Breast epithelium (tissue), 4 donors: ENCODE measurements around the gene TMEM204. TPM values are rescaled to one million over a fixed set of nuclear protein-coding genes. Genes with fewer than 3 reads are reported as not detected.

Experiments used
- DNase-seq, 2 donors: peaks; one replicate each; pipeline ENCODE4 v3.0.0-alpha.2; 2019; ENCODE audit warnings: low spot score in 2 of 2
- H3K27ac ChIP-seq, 2 donors: fragments of 200-600 bp; sonication (generic) in 1 of 2; one replicate each; pipeline ENCODE4 v1.5.1; 2016 to 2019; ENCODE audit warnings: mild to moderate bottlenecking in 1 of 2
- H3K27me3 ChIP-seq, 2 donors: fragments of 200-600 bp; sonication (generic) in 1 of 2; one replicate each; pipeline versions ENCODE4 v1.5.1 to v1.6.0; 2017 to 2019; ENCODE audit warnings: control low read depth in 1 of 2, mild to moderate bottlenecking in 1 of 2
- H3K36me3 ChIP-seq: fragments of 200-600 bp; one replicate; pipeline ENCODE4 v1.5.1; 2019
- H3K4me1 ChIP-seq, 2 donors: fragments of 200-600 bp; sonication (generic); one replicate each; pipeline ENCODE4 v1.5.1; 2016 to 2019; ENCODE audit warnings: control low read depth in 1 of 2
- H3K4me3 ChIP-seq, 3 donors: fragments of 200-600 bp; sonication (generic); 1 replicate in 2 of 3; 2 replicates in 1 of 3; pipeline ENCODE4 v1.5.1; 2016 to 2019; ENCODE audit warnings: mild to moderate bottlenecking in 3 of 3, moderate library complexity in 2 of 3
- H3K9me3 ChIP-seq, 2 donors: fragments of 200-600 bp; sonication (generic) in 1 of 2; one replicate each; pipeline ENCODE4 v1.5.1; 2016 to 2019; ENCODE audit warnings: control low read depth in 1 of 2
- POLR2A ChIP-seq: fragments of 450-650 bp; IDR thresholded peaks from one replicate; pipeline ENCODE4 v1.6.1; 2016; ENCODE audit warnings: antibody characterized with exemption, mild to moderate bottlenecking, moderate library complexity
- POLR2AphosphoS5 ChIP-seq, 3 donors: sonication (generic); formaldehyde crosslinking; IDR thresholded peaks; one replicate each; pipeline ENCODE4 v1.6.1; 2017; ENCODE audit warnings: antibody characterized with exemption in 3 of 3
- intact Hi-C: fragments of 100-400 bp; cut with DNase I; formaldehyde crosslinking; loops from one replicate; pipeline ENCODE4 v1.15.1; 2023; ENCODE audit warnings: low total_unique reads
- total RNA-seq, 3 donors: library from RNA; depleted of rRNA; stranded (reverse); fragments of >200 nt; gene quantifications; one replicate each; pipeline ENCODE4 v1.1.0, GENCODE V29; 2016
- TF ChIP-seq, protein P1 (sequence below), 3 donors: fragments of 450-650 bp; IDR thresholded peaks; one replicate each; pipeline ENCODE4 v1.5.1; 2016 to 2017; ENCODE audit warnings: antibody characterized with exemption in 3 of 3, mild to moderate bottlenecking in 3 of 3, moderate library complexity in 3 of 3

TMEM204 gene
- total RNA-seq, 3 donors from 2014 or later = 27.8 to 37.0 (median 34.1) TPM

GRCh38 chr16:1512774-1513173, 20.7 kb upstream of the TMEM204 start:
- intact Hi-C loops = no loop called here
- DNase-seq = no peak
- H3K4me3 ChIP-seq = no peak overlapping the region
- peaks cover 11% of the 10 kb centered on the region in 2 donors for H3K9me3 ChIP-seq
- TF ChIP-seq POLR2A = no peak
- no peak for TF ChIP-seq POLR2AphosphoS5 (IDR thresholded peaks at IDR 0.05)
- TF ChIP-seq, protein P1, sequence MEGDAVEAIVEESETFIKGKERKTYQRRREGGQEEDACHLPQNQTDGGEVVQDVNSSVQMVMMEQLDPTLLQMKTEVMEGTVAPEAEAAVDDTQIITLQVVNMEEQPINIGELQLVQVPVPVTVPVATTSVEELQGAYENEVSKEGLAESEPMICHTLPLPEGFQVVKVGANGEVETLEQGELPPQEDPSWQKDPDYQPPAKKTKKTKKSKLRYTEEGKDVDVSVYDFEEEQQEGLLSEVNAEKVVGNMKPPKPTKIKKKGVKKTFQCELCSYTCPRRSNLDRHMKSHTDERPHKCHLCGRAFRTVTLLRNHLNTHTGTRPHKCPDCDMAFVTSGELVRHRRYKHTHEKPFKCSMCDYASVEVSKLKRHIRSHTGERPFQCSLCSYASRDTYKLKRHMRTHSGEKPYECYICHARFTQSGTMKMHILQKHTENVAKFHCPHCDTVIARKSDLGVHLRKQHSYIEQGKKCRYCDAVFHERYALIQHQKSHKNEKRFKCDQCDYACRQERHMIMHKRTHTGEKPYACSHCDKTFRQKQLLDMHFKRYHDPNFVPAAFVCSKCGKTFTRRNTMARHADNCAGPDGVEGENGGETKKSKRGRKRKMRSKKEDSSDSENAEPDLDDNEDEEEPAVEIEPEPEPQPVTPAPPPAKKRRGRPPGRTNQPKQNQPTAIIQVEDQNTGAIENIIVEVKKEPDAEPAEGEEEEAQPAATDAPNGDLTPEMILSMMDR (IDR thresholded peaks at IDR 0.05) = no peak
- no peaks in the 10 kb centered on the region for H3K27me3 ChIP-seq
- no peak overlapping the region for H3K27ac ChIP-seq
- H3K36me3 ChIP-seq = no peaks in the 10 kb centered on the region
- H3K4me1 ChIP-seq = no peaks in the 10 kb centered on the region

GRCh38 chr16:1514507-1514906, 19.0 kb upstream of the TMEM204 start:
- TF ChIP-seq POLR2AphosphoS5 (IDR thresholded peaks at IDR 0.05) = no peak
- H3K4me1 ChIP-seq = no peaks in the 10 kb centered on the region
- no peak for DNase-seq
- no peaks in the 10 kb centered on the region for H3K36me3 ChIP-seq
- H3K9me3 ChIP-seq = peaks cover 11% of the 10 kb centered on the region in 2 donors
- no peak overlapping the region for H3K27ac ChIP-seq
- no peaks in the 10 kb centered on the region for H3K27me3 ChIP-seq
- intact Hi-C loops = no loop called here
- no peak overlapping the region for H3K4me3 ChIP-seq

DNA sequence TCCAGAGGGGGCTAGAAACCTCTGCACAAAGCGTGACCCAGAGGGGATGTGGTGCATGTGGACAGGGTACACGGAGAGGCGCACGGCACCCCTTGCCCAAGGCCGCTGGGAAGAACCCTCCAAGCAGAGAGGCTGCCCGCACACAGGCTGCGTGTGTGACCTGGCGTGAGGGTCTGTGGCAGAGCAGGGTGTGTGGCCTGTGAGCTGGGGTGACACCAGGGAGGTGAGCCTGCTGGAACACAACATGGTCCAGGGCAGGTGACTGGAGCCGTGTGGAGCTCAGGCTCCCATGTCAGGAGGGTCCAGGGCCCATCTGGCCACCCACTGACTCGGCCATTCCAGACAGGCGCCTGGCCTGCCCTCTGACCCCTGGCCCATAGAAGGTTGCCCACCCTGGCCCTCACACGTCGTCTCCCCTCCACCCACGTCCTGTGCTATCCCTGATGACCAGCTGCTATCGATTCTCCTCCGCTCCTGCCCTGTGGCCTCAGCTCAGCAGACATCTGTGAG, 14.8 kb upstream of the TMEM204 start:
- Histone ChIP-seq H3K27ac (no peak overlapping the region), H3K4me1 (no peaks in the 10 kb centered on the region), H3K27me3 (no peaks in the 10 kb centered on the region), H3K4me3 (no peak overlapping the region), H3K9me3 (peaks cover 8 to 11% of the 10 kb centered on the region in 2 donors), H3K36me3 (no peaks in the 10 kb centered on the region)
- intact Hi-C loops = no loop called here
- TF ChIP-seq, protein P1 (IDR thresholded peaks at IDR 0.05) = no peak
- TF ChIP-seq POLR2AphosphoS5 (IDR thresholded peaks at IDR 0.05) = no peak
- TF ChIP-seq POLR2A = no peak
- no peak for DNase-seq

DNA sequence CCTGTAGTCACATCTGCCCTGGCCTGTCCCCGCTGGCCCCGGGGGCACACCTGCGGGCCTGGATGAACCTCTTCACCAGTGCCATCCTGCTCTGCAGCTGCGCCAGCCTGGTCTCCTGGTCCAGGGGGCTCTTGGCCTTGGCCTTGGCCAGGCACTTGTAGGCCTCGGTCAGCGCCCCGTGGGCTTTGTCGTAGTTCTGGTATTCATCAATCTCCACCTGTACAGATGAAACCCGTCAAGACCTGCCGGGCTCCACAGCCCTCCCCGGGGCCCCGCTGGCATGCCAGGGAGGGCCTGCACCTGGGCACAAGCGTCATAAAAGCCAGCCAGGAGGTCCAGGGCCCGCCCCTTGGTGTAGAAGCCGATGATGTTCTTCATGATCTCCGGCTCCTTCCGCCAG, 13.6 kb upstream of the TMEM204 start:
- Histone ChIP-seq H3K27me3 (no peaks in the 10 kb centered on the region), H3K4me3 (no peak overlapping the region), H3K27ac (no peak overlapping the region), H3K36me3 (no peaks in the 10 kb centered on the region), H3K9me3 (peaks cover 0 to 4% of the 10 kb centered on the region in 2 donors), H3K4me1 (no peaks in the 10 kb centered on the region)
- no peak for TF ChIP-seq POLR2AphosphoS5 (IDR thresholded peaks at IDR 0.05)
- TF ChIP-seq, protein P1 (IDR thresholded peaks at IDR 0.05) = no peak
- no peak for TF ChIP-seq POLR2A
- DNase-seq = no peak
- intact Hi-C loops = no loop called here

DNA sequence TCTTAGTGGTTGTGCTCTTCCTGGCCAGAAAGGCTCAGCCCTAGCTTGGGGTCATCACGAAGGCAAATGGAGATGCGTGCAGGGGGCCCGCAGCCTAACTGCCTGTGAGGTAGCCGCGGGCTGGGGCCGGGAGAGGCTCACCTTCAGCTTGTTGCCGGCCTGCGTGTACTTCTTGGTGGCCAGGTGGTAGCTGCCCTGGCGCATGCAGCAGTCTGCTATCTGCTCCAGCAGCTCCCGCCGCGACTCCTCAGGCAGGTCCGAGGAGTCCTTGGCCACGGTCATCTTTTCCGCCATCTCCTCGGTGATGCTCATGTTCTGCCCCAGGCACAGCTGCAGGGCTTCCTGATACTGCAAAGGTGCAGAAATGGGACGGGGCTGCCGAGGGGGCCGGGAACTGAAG, 13.0 kb upstream of the TMEM204 start:
- TF ChIP-seq POLR2A = no peak
- TF ChIP-seq, protein P1 (IDR thresholded peaks at IDR 0.05) = no peak
- no peak for TF ChIP-seq POLR2AphosphoS5 (IDR thresholded peaks at IDR 0.05)
- Histone ChIP-seq H3K36me3 (no peaks in the 10 kb centered on the region), H3K27ac (no peak overlapping the region), H3K4me3 (no peak overlapping the region), H3K4me1 (no peaks in the 10 kb centered on the region), H3K27me3 (no peaks in the 10 kb centered on the region), H3K9me3 (no peaks in the 10 kb centered on the region)
- DNase-seq = no peak
- intact Hi-C loops = no loop called here
